Transverse colon (tissue), 4 donors: ENCODE data around the gene PNPLA2.

Experiments used
- POLR2A ChIP-seq: fragments of 450-650 bp; IDR thresholded peaks from one replicate; pipeline ENCODE4 v1.6.1; 2016; ENCODE audit warnings: antibody characterized with exemption, mild to moderate bottlenecking, moderate library complexity
- POLR2AphosphoS5 ChIP-seq, 3 donors: sonication (generic); formaldehyde crosslinking; IDR thresholded peaks; one replicate each; pipeline ENCODE4 v1.6.1; 2016; ENCODE audit warnings: antibody characterized with exemption in 3 of 3
- TF ChIP-seq, protein P1 (sequence below), 5 experiments: fragments of 200-600 bp in 3 of 5; fragments of 450-650 bp in 2 of 5; sonication (generic) in 3 of 5; IDR thresholded peaks; 1 replicate in 2 of 5; 2 replicates in 3 of 5; pipeline ENCODE4 v1.5.1; 2016 to 2017; ENCODE audit warnings: antibody characterized with exemption in 5 of 5, inconsistent platforms in 3 of 5, mild to moderate bottlenecking in 2 of 5, moderate library complexity in 1 of 5

DNA sequence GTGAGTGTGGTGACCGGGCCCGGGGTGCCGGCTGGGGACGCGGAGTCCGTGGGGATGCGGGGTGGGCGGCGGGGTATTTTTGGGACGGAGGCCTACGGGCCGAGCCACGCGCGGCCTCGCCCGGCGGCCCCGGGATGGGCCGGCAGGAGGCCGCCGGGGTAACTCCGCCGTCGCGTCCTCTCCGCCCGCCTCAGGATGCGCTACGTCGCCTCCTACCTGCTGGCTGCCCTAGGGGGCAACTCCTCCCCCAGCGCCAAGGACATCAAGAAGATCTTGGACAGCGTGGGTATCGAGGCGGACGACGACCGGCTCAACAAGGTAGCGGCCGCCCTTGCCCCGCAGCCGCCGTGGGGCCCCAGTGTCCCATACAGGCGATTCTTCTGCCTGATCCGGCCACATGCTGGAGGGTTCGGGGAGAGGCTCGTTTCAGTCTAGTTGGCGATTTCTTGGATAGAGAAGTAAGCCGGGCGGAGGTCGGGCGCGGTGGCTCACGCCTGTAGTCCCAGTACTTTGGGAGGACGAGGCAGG is 8.6 kb upstream of the PNPLA2 start:
- TF ChIP-seq, protein P1, sequence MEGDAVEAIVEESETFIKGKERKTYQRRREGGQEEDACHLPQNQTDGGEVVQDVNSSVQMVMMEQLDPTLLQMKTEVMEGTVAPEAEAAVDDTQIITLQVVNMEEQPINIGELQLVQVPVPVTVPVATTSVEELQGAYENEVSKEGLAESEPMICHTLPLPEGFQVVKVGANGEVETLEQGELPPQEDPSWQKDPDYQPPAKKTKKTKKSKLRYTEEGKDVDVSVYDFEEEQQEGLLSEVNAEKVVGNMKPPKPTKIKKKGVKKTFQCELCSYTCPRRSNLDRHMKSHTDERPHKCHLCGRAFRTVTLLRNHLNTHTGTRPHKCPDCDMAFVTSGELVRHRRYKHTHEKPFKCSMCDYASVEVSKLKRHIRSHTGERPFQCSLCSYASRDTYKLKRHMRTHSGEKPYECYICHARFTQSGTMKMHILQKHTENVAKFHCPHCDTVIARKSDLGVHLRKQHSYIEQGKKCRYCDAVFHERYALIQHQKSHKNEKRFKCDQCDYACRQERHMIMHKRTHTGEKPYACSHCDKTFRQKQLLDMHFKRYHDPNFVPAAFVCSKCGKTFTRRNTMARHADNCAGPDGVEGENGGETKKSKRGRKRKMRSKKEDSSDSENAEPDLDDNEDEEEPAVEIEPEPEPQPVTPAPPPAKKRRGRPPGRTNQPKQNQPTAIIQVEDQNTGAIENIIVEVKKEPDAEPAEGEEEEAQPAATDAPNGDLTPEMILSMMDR (IDR thresholded peaks at IDR 0.05), result peak in 1 of 5 experiments; percentile 12
- TF ChIP-seq POLR2A (no peak), POLR2AphosphoS5 (IDR thresholded peaks at IDR 0.05) (no peak)
